ENCODE data around the gene CSMD2. TPM values are rescaled to one million over a fixed set of nuclear protein-coding genes. Genes with fewer than 3 reads are reported as not detected.

The CSMD2 gene
- total RNA-seq, 1 experiment from 2014 or later, result 0.22 TPM

- ATAC-seq (no peak), DNase-seq (ENCODE audit: low read depth, low spot score) (no peak)
- peaks cover 16% of the 10 kb centered on the region for H3K27me3 ChIP-seq (ENCODE audit: insufficient read depth, low read length)
- no peaks in the 10 kb centered on the region for H3K36me3 ChIP-seq (ENCODE audit: control insufficient read depth in 1 of 2, insufficient read depth in 2 of 2, low read length in 2 of 2)
- no peak overlapping the region for H3K27ac ChIP-seq (ENCODE audit: low read depth, low read length)
- no TSS peak for BruUV-seq (replicated peaks)
- TF ChIP-seq FOSL1 (IDR thresholded peaks at IDR 0.05; ENCODE audit: low read depth) (no peak), REST (IDR thresholded peaks at IDR 0.05; ENCODE audit: low read depth) (no peak), RAD21 (IDR thresholded peaks at IDR 0.05; ENCODE audit: low read depth) (no peak), ELF1 (IDR thresholded peaks at IDR 0.05; ENCODE audit: borderline replicate concordance, low read depth) (no peak), CBX3 (IDR thresholded peaks at IDR 0.05; ENCODE audit: low read depth) (no peak), SP1 (IDR thresholded peaks at IDR 0.05; ENCODE audit: low read depth) (no peak), EGR1 (IDR thresholded peaks at IDR 0.05; ENCODE audit: low read depth) (no peak), SIN3A (IDR thresholded peaks at IDR 0.05; ENCODE audit: low read depth) (no peak), POLR2AphosphoS5 (IDR thresholded peaks at IDR 0.05; ENCODE audit: low read depth, low read length) (no peak), POLR2A (IDR thresholded peaks at IDR 0.05; ENCODE audit: borderline replicate concordance, extremely low read depth, insufficient read depth, insufficient read length) (no peak), EZH2phosphoT487 (IDR thresholded peaks at IDR 0.05; ENCODE audit: borderline replicate concordance) (no peak)
- ChIA-PET POLR2A (no interaction called here), RAD21 (ENCODE audit: low non-redundant PET in 1 of 2, low total read pairs in 2 of 2, uncharacterized antibody in 2 of 2, unreplicated experiment in 2 of 2) (no interaction called here), CTCF (no interaction called here)
- intact Hi-C loops (cut with micrococcal nuclease), result no loop called here
- H3K9ac ChIP-seq (ENCODE audit: low read length), result no peak overlapping the region
- H3K4me3 ChIP-seq (replicated peaks in 1 of 2; ENCODE audit: low read depth in 1 of 2, low read length in 2 of 2), result no peak overlapping the region
- no peaks in the 10 kb centered on the region for H3K4me1 ChIP-seq (ENCODE audit: control insufficient read depth in 1 of 2, insufficient read depth in 2 of 2, low read length in 2 of 2)
- H3K9me2 ChIP-seq (ENCODE audit: insufficient read depth), result no peaks in the 10 kb centered on the region
- no peaks in the 10 kb centered on the region for H3K9me3 ChIP-seq (ENCODE audit: control insufficient read depth in 1 of 2, insufficient read depth in 1 of 2, low read depth in 1 of 2, low read length in 2 of 2)
- H3K4me2 ChIP-seq (ENCODE audit: low read length), result no peak overlapping the region
- H2AFZ ChIP-seq (ENCODE audit: low read depth, low read length, poor library complexity, severe bottlenecking), result no peak overlapping the region
- H3K79me2 ChIP-seq (ENCODE audit: insufficient read depth, low read length), result no peaks in the 10 kb centered on the region
- no peaks in the 10 kb centered on the region for H4K20me1 ChIP-seq (ENCODE audit: insufficient read depth)
Measured at GRCh38 chr1:34212673-34213072, 47.6 kb upstream of the CSMD2 start.
